ENCODE data around the gene CENPX. TPM values are rescaled to one million over a fixed set of nuclear protein-coding genes. Genes with fewer than 3 reads are reported as not detected.

The CENPX gene
- total RNA-seq, 1 experiment from 2014 or later: 77.9 TPM

GRCh38 chr17:82025401-82026107 is 2.9 kb upstream of the CENPX start:
- no peak overlapping the region for H3T11ph ChIP-seq (ENCODE audit: low read length)
- H4K8ac ChIP-seq (replicated peaks; ENCODE audit: insufficient read length, low read depth, low read length): no peak overlapping the region
- no peak overlapping the region for H2AFZ ChIP-seq (ENCODE audit: low read length)
- no peaks in the 10 kb centered on the region for H3K27me3 ChIP-seq (ENCODE audit: insufficient read depth, low read length)
- no peak overlapping the region for H2BK15ac ChIP-seq (ENCODE audit: low read depth, low read length)
- peaks cover 5% of the 10 kb centered on the region for H3K79me1 ChIP-seq (ENCODE audit: insufficient read depth, low read depth, low read length, poor library complexity, severe bottlenecking)
- no peak overlapping the region for H3K56ac ChIP-seq (ENCODE audit: insufficient read length, low read depth, low read length)
- no peak overlapping the region; the same call in 1 of the 2 replicates for H3K14ac ChIP-seq (ENCODE audit: insufficient read depth, low read length)
- Mint-ChIP-seq H3K9me3 (peaks cover 0 to 2% of the 10 kb centered on the region in 2 experiments; a peak in 1 of 5 replicates), H3K4me1 (peaks cover 7 to 17% of the 10 kb centered on the region in 2 experiments), H3K27ac (no peak overlapping the region; a peak in 1 of 7 replicates), H3K36me3 (ENCODE audit: insufficient read depth in 1 of 3, low read depth in 3 of 3) (peaks cover 3 to 10% (median 7%) of the 10 kb centered on the region in 3 experiments; a peak in 6 of 7 replicates), H3K4me3 (peak overlapping the region in 1 of 2 experiments; percentile 62; a peak in 2 of 5 replicates), H3K27me3 (ENCODE audit: low read depth) (no peaks in the 10 kb centered on the region; the same call in none of the 2 replicates)
- no peak overlapping the region for H3K18ac ChIP-seq (ENCODE audit: insufficient read length, low read depth, low read length)
- TF ChIP-seq CTCF (conservative IDR thresholded peaks at IDR 0.05): no peak
- H4K91ac ChIP-seq (ENCODE audit: insufficient read length, low read depth, low read length): no peak overlapping the region
- no peak for DNase-seq
- no peak overlapping the region for H3K4me2 ChIP-seq (ENCODE audit: insufficient read depth, insufficient read length, low read length)
- H2AK5ac ChIP-seq (ENCODE audit: insufficient read length, low read length): no peak overlapping the region
- no peak overlapping the region for H4K5ac ChIP-seq (ENCODE audit: insufficient read length, low read depth, low read length)
- WGBS (ENCODE audit: extremely low coverage, insufficient read length, low lambda C conversion rate): no CpG with 5 or more reads among the region's 25 CpGs
- H2BK120ac ChIP-seq (ENCODE audit: low read depth, low read length, poor library complexity, severe bottlenecking): no peak overlapping the region
- H3K4ac ChIP-seq (ENCODE audit: low read depth, low read length): no peak overlapping the region
- H3K27ac ChIP-seq (ENCODE audit: insufficient read length, low read depth, low read length): no peak overlapping the region
- no peaks in the 10 kb centered on the region for H4K20me1 ChIP-seq (ENCODE audit: control insufficient read depth, insufficient read depth, insufficient read length)
- no peaks in the 10 kb centered on the region for H3K4me1 ChIP-seq (ENCODE audit: insufficient read depth, low read length)
- H3K9ac ChIP-seq (ENCODE audit: extremely low read depth, insufficient read length, low read length): no peak overlapping the region
- H3K23me2 ChIP-seq (ENCODE audit: insufficient read length, low read depth, low read length, poor library complexity, severe bottlenecking): peaks cover 5% of the 10 kb centered on the region
- H2BK20ac ChIP-seq (ENCODE audit: low read depth, low read length, poor library complexity, severe bottlenecking): no peak overlapping the region
- no peak overlapping the region for H2BK12ac ChIP-seq (ENCODE audit: insufficient read length, low read depth, low read length)
- H3K23ac ChIP-seq (ENCODE audit: insufficient read length, low read depth, low read length): no peak overlapping the region
- no peaks in the 10 kb centered on the region for H3K9me3 ChIP-seq (ENCODE audit: control insufficient read depth, low read depth, low read length)
- H3K79me2 ChIP-seq (ENCODE audit: insufficient read depth, low read length): no peaks in the 10 kb centered on the region
- H2BK5ac ChIP-seq (ENCODE audit: insufficient read length, low read length): no peak overlapping the region

Data from H9 (cell line).